Measurements from ENCODE around the gene KRT9. TPM values are rescaled to one million over a fixed set of nuclear protein-coding genes. Genes with fewer than 3 reads are reported as not detected.

Gene KRT9
- total RNA-seq, 1 donor from 2014 or later = 0.30 TPM

- Mint-ChIP-seq H3K4me1 (ENCODE audit: unreplicated experiment) (peaks cover 7% of the 10 kb centered on the region), H3K27ac (ENCODE audit: unreplicated experiment) (no peak overlapping the region), H3K9me3 (ENCODE audit: unreplicated experiment) (no peaks in the 10 kb centered on the region), H3K4me3 (ENCODE audit: unreplicated experiment) (no peak overlapping the region), H3K36me3 (ENCODE audit: unreplicated experiment) (no peaks in the 10 kb centered on the region), H3K27me3 (ENCODE audit: unreplicated experiment) (peaks cover 7% of the 10 kb centered on the region)
- TF ChIP-seq CTCF (IDR thresholded peaks at IDR 0.05) = no peak
- DNase-seq (ENCODE audit: extremely low spot score, unreplicated experiment) = no peak
These were observed 34.3 kb downstream of the KRT9 start for GRCh38 chr17:41537614-41537954.

GRCh38 chr17:41536741-41537613 is 34.9 kb downstream of the KRT9 start:
- peaks cover 7% of the 10 kb centered on the region for H3K4me1 Mint-ChIP-seq (ENCODE audit: unreplicated experiment)
- H3K4me3 Mint-ChIP-seq (ENCODE audit: unreplicated experiment) = no peak overlapping the region
- H3K36me3 Mint-ChIP-seq (ENCODE audit: unreplicated experiment) = no peaks in the 10 kb centered on the region
- no peak overlapping the region for H3K27ac Mint-ChIP-seq (ENCODE audit: unreplicated experiment)
- H3K27me3 Mint-ChIP-seq (ENCODE audit: unreplicated experiment) = peaks cover 8% of the 10 kb centered on the region
- DNase-seq (ENCODE audit: extremely low spot score, unreplicated experiment) = no peak
- no peak for TF ChIP-seq CTCF (IDR thresholded peaks at IDR 0.05)
- H3K9me3 Mint-ChIP-seq (ENCODE audit: unreplicated experiment) = no peaks in the 10 kb centered on the region

GRCh38 chr17:41535764-41536481 is 35.9 kb downstream of the KRT9 start:
- H3K27me3 Mint-ChIP-seq (ENCODE audit: unreplicated experiment) = peaks cover 10% of the 10 kb centered on the region
- no peaks in the 10 kb centered on the region for H3K9me3 Mint-ChIP-seq (ENCODE audit: unreplicated experiment)
- TF ChIP-seq CTCF (IDR thresholded peaks at IDR 0.05) = no peak
- no peak overlapping the region for H3K27ac Mint-ChIP-seq (ENCODE audit: unreplicated experiment)
- no peak overlapping the region for H3K4me3 Mint-ChIP-seq (ENCODE audit: unreplicated experiment)
- H3K4me1 Mint-ChIP-seq (ENCODE audit: unreplicated experiment) = peaks cover 7% of the 10 kb centered on the region
- no peaks in the 10 kb centered on the region for H3K36me3 Mint-ChIP-seq (ENCODE audit: unreplicated experiment)
- DNase-seq (ENCODE audit: extremely low spot score, unreplicated experiment) = no peak

GRCh38 chr17:41534899-41535546 is 36.8 kb downstream of the KRT9 start:
- no peak for TF ChIP-seq CTCF (IDR thresholded peaks at IDR 0.05)
- peaks cover 10% of the 10 kb centered on the region for H3K27me3 Mint-ChIP-seq (ENCODE audit: unreplicated experiment)
- no peak for DNase-seq (ENCODE audit: extremely low spot score, unreplicated experiment)
- H3K9me3 Mint-ChIP-seq (ENCODE audit: unreplicated experiment) = no peaks in the 10 kb centered on the region
- no peak overlapping the region for H3K27ac Mint-ChIP-seq (ENCODE audit: unreplicated experiment)
- H3K36me3 Mint-ChIP-seq (ENCODE audit: unreplicated experiment) = no peaks in the 10 kb centered on the region
- H3K4me3 Mint-ChIP-seq (ENCODE audit: unreplicated experiment) = no peak overlapping the region
- peaks cover 7% of the 10 kb centered on the region for H3K4me1 Mint-ChIP-seq (ENCODE audit: unreplicated experiment)

GRCh38 chr17:41533613-41534012 is 38.2 kb downstream of the KRT9 start:
- H3K9me3 Mint-ChIP-seq (ENCODE audit: unreplicated experiment) = no peaks in the 10 kb centered on the region
- H3K4me1 Mint-ChIP-seq (ENCODE audit: unreplicated experiment) = peaks cover 3% of the 10 kb centered on the region
- no peaks in the 10 kb centered on the region for H3K36me3 Mint-ChIP-seq (ENCODE audit: unreplicated experiment)
- no peak for TF ChIP-seq CTCF (IDR thresholded peaks at IDR 0.05)
- no peak overlapping the region for H3K27ac Mint-ChIP-seq (ENCODE audit: unreplicated experiment)
- no peak for DNase-seq (ENCODE audit: extremely low spot score, unreplicated experiment)
- no peak overlapping the region for H3K4me3 Mint-ChIP-seq (ENCODE audit: unreplicated experiment)
- H3K27me3 Mint-ChIP-seq (ENCODE audit: unreplicated experiment) = peaks cover 20% of the 10 kb centered on the region
